Upper lobe of left lung (tissue), 6 donors: ENCODE data around the gene PSMD1. TPM values are rescaled to one million over a fixed set of nuclear protein-coding genes. Genes with fewer than 3 reads are reported as not detected.
"Not testable (repeated sequence)": the region's sequence is repeated elsewhere in the genome, so short reads cannot be mapped to it uniquely, and the experiment has no call there.

ENCODE experiments used
- ATAC-seq, 2 donors: fragments of 200-7000 bp; cut with Tn5 transposase; one replicate each; pipeline ENCODE4 v1.9.1; 2022; ENCODE audit warnings: mild to moderate bottlenecking in 2 of 2, moderate library complexity in 2 of 2; ENCODE audit not compliant: low FRiP score in 2 of 2
- DNase-seq, 2 donors: peaks; one replicate each; pipeline ENCODE4 v3.0.0-alpha.2; 2019 to 2020
- H3K27ac ChIP-seq, 4 donors: fragments of 200-600 bp; sonication (generic); one replicate each; pipeline ENCODE4 v1.5.1; 2016 to 2019
- H3K27me3 ChIP-seq, 4 donors: fragments of 200-600 bp; sonication (generic); one replicate each; pipeline ENCODE4 v1.5.1; 2017 to 2019
- H3K36me3 ChIP-seq, 4 donors: fragments of 200-600 bp; sonication (generic); one replicate each; pipeline ENCODE4 v1.5.1; 2016 to 2019
- H3K4me1 ChIP-seq, 4 donors: fragments of 200-600 bp; sonication (generic); one replicate each; pipeline ENCODE4 v1.5.1; 2018 to 2019
- H3K4me3 ChIP-seq, 4 donors: fragments of 200-600 bp; sonication (generic); one replicate each; pipeline ENCODE4 v1.5.1; 2017 to 2019; ENCODE audit warnings: mild to moderate bottlenecking in 2 of 4, moderate library complexity in 1 of 4
- H3K9me3 ChIP-seq, 4 donors: fragments of 200-600 bp; sonication (generic); one replicate each; pipeline ENCODE4 v1.5.1; 2018 to 2019
- EP300 ChIP-seq, 4 donors: sonication (generic); formaldehyde crosslinking; IDR thresholded peaks; one replicate each; pipeline ENCODE4 v1.5.1; 2017; ENCODE audit warnings: antibody characterized with exemption in 4 of 4, control low read depth in 2 of 4
- POLR2A ChIP-seq, 4 donors: fragments of 450-650 bp; IDR thresholded peaks; one replicate each; pipeline ENCODE4 v1.5.1; 2016 to 2017; ENCODE audit warnings: antibody characterized with exemption in 4 of 4, mild to moderate bottlenecking in 2 of 4
- POLR2AphosphoS5 ChIP-seq, 2 donors: sonication (generic); formaldehyde crosslinking; IDR thresholded peaks; one replicate each; pipeline ENCODE4 v1.5.1; 2017; ENCODE audit warnings: antibody characterized with exemption in 2 of 2
- WGBS, 2 donors: methylation state at CpG; one replicate each; pipeline ENCODE4 v1.1.5; 2017 to 2018; 5-methylcytosine and 5-hydroxymethylcytosine counted together
- total RNA-seq, 6 donors: library from RNA; depleted of rRNA in 4 of 6; stranded (reverse); fragments of >200 nt in 4 of 6; gene quantifications; one replicate each; pipeline versions ENCODE4 v1.1.0 to v1.2.1, GENCODE V29; 2016 to 2021
- TF ChIP-seq, protein P1 (sequence below), 6 experiments: fragments of 450-650 bp in 4 of 6; fragments of 200-600 bp in 2 of 6; sonication (generic) in 2 of 6; IDR thresholded peaks; one replicate each; pipeline ENCODE4 v1.5.1; 2016 to 2019; ENCODE audit warnings: antibody characterized with exemption in 6 of 6
- donor health status: DM: no; HTN: no; CAD: no; lungs with moderate emphysema.
- donor health status: DM: no; HTN: yes; CAD: no; lungs with severe emphysema.

The PSMD1 gene
- total RNA-seq, 6 donors from 2014 or later: 24.6 to 68.1 (median 57.0) TPM

GRCh38 chr2:231062776-231063175 lies 6.1 kb downstream of the PSMD1 start:
- Histone ChIP-seq H3K27ac (no peak overlapping the region), H3K27me3 (no peaks in the 10 kb centered on the region), H3K4me1 (peaks cover 16 to 25% (median 20%) of the 10 kb centered on the region in 4 donors), H3K9me3 (no peaks in the 10 kb centered on the region), H3K36me3 (peaks cover 12 to 63% (median 47%) of the 10 kb centered on the region in 4 donors), H3K4me3 (no peak overlapping the region)
- 77 to 82% methylated on average over 3 of the region's 3 CpGs for WGBS, 2 donors
- DNase-seq (no peak), ATAC-seq (no peak)
- no peak for TF ChIP-seq POLR2AphosphoS5 (IDR thresholded peaks at IDR 0.05)
- no peak for TF ChIP-seq POLR2A (IDR thresholded peaks at IDR 0.05)
- TF ChIP-seq, protein P1, sequence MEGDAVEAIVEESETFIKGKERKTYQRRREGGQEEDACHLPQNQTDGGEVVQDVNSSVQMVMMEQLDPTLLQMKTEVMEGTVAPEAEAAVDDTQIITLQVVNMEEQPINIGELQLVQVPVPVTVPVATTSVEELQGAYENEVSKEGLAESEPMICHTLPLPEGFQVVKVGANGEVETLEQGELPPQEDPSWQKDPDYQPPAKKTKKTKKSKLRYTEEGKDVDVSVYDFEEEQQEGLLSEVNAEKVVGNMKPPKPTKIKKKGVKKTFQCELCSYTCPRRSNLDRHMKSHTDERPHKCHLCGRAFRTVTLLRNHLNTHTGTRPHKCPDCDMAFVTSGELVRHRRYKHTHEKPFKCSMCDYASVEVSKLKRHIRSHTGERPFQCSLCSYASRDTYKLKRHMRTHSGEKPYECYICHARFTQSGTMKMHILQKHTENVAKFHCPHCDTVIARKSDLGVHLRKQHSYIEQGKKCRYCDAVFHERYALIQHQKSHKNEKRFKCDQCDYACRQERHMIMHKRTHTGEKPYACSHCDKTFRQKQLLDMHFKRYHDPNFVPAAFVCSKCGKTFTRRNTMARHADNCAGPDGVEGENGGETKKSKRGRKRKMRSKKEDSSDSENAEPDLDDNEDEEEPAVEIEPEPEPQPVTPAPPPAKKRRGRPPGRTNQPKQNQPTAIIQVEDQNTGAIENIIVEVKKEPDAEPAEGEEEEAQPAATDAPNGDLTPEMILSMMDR (IDR thresholded peaks at IDR 0.05): no peak
- TF ChIP-seq EP300 (IDR thresholded peaks at IDR 0.05): no peak

DNA sequence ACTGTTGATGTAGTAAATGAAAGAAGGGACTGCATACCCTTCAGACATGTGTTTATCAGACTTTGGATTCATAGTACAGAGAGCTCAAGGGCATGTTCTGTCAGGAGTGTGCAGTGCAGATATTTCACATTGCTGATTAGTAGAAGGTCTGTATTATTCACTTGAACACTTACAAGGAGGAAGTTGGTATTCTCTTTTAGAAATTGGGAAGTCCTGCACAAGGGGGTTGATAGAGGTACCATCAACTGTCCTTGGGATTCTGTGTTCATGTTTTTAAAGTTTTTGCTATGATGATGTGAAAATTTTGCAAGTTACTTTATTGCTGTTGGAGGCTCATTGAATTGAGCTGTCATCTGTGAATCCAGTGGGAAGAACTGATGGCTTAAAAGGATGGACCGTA lies 6.7 kb downstream of the PSMD1 start:
- DNase-seq (no peak), ATAC-seq (no peak)
- Histone ChIP-seq H3K36me3 (peaks cover 12 to 69% (median 52%) of the 10 kb centered on the region in 4 donors), H3K27ac (no peak overlapping the region), H3K27me3 (no peaks in the 10 kb centered on the region), H3K9me3 (no peaks in the 10 kb centered on the region), H3K4me1 (peaks cover 10 to 20% (median 15%) of the 10 kb centered on the region in 4 donors), H3K4me3 (no peak overlapping the region)
- TF ChIP-seq POLR2AphosphoS5 (IDR thresholded peaks at IDR 0.05) (no peak), EP300 (IDR thresholded peaks at IDR 0.05) (no peak), POLR2A (IDR thresholded peaks at IDR 0.05) (no peak)
- TF ChIP-seq, protein P1 (IDR thresholded peaks at IDR 0.05): no peak
- WGBS, 2 donors: 100% methylated on average over 1 of the region's 1 CpG

GRCh38 chr2:231065966-231066365 lies 9.3 kb downstream of the PSMD1 start:
- 86 to 97% methylated on average over 1 of the region's 1 CpG for WGBS, 2 donors
- no peak overlapping the region for H3K4me3 ChIP-seq
- peaks cover 19 to 95% (median 58%) of the 10 kb centered on the region in 4 donors for H3K36me3 ChIP-seq
- no peaks in the 10 kb centered on the region for H3K9me3 ChIP-seq
- ATAC-seq (no peak), DNase-seq (no peak)
- TF ChIP-seq EP300 (IDR thresholded peaks at IDR 0.05) (no peak), POLR2AphosphoS5 (IDR thresholded peaks at IDR 0.05) (no peak), POLR2A (IDR thresholded peaks at IDR 0.05) (no peak)
- TF ChIP-seq, protein P1 (IDR thresholded peaks at IDR 0.05): no peak
- no peaks in the 10 kb centered on the region for H3K27me3 ChIP-seq
- H3K27ac ChIP-seq: no peak overlapping the region
- H3K4me1 ChIP-seq: no peaks in the 10 kb centered on the region

DNA sequence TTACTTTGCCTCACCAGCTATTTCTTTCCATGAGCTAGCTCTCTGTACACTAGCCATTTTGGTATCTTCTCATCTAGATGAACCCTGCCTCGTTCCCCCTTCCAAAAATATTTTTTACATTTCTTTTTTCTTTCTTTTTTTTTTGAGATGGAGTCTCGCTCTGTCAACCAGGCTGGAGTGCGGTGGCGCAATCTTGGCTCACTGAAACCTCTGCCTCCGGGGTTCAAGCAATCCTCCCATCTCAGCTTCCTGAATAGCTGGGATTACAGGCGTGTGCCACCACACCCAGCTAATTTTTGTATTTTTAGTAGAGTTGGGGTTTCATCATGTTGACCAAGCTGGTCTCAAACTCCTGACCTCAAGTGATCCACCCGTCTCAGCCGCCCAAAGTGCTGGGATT lies 10.9 kb downstream of the PSMD1 start:
- H3K27ac ChIP-seq, H3K4me3 ChIP-seq, DNase-seq, H3K4me1 ChIP-seq, ATAC-seq, H3K9me3 ChIP-seq, H3K27me3 ChIP-seq: not testable (repeated sequence)
- peaks cover 15 to 97% (median 61%) of the 10 kb centered on the region in 4 donors for H3K36me3 ChIP-seq
- 86 to 100% methylated on average over 8 of the region's 8 CpGs for WGBS, 2 donors

DNA sequence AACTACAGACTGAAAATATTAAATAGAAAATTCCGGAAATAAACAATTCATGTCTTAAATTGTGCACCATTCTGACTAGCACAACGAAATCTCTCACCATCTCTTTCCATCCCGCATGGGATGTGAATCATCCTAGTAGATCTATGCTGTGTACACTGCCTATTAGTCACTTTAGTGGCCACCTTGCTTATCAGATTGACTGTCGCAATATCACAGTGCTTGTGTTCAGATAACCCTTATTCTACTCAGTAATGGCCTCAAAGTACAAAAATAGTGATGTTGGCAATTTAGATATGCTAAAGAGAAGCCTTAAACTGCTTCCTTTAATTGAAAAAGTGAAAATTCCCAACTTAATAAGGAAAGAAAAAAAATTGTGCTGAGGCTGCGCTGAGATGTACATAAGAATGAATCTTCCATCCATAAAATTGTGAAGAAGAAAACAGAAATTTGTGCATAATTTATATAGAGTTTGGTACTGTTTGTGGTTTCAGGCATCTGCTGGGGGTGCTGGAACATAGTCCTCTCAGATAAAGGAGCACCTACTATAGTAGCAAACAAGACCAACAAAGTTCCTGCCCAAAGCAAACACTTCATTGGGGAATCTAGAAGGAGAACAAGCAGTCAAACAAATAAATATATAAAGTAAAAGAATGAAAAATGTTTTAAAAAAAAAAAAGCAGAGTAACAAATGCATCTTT lies 12.0 kb downstream of the PSMD1 start:
- WGBS, 2 donors: 90 to 95% methylated on average over 5 of the region's 5 CpGs
- no peaks in the 10 kb centered on the region for H3K4me1 ChIP-seq
- no peaks in the 10 kb centered on the region for H3K9me3 ChIP-seq
- no peak for TF ChIP-seq EP300 (IDR thresholded peaks at IDR 0.05)
- no peak for ATAC-seq
- no peaks in the 10 kb centered on the region for H3K27me3 ChIP-seq
- peaks cover 13 to 96% (median 60%) of the 10 kb centered on the region in 4 donors for H3K36me3 ChIP-seq
- DNase-seq: no peak
- no peak overlapping the region for H3K27ac ChIP-seq
- H3K4me3 ChIP-seq: no peak overlapping the region
